ENCODE measurements around the gene KRT6A. TPM values are rescaled to one million over a fixed set of nuclear protein-coding genes. Genes with fewer than 3 reads are reported as not detected.
"Not testable (repeated sequence)": the region's sequence is repeated elsewhere in the genome, so short reads cannot be mapped to it uniquely, and the experiment has no call there.

The KRT6A gene
- total RNA-seq, 5 donors from 2014 or later (not counting 1 experiment from before 2014, with no cell fraction given), result not detected

- Histone ChIP-seq H3K4me1 (ENCODE audit: control insufficient read depth in 1 of 2, extremely low read depth in 1 of 2, insufficient read depth in 2 of 2, low read length in 2 of 2) (no peaks in the 10 kb centered on the region), H3K4me3 (ENCODE audit: control insufficient read depth in 1 of 2, extremely low read depth in 1 of 2, low read length in 1 of 2) (no peak overlapping the region), H3K9me3 (no peaks in the 10 kb centered on the region), H3K27me3 (replicated peaks in 1 of 2; ENCODE audit: control insufficient read depth in 2 of 2, extremely low read depth in 1 of 2, insufficient read depth in 2 of 2, low read length in 1 of 2) (peaks cover under 1 to 7% of the 10 kb centered on the region in 2 experiments), H3K27ac (ENCODE audit: low read length) (no peak overlapping the region), H3K36me3 (ENCODE audit: control insufficient read depth in 2 of 2, extremely low read depth in 1 of 2, insufficient read depth in 1 of 2, low read length in 1 of 2) (no peaks in the 10 kb centered on the region)
- Mint-ChIP-seq H3K27ac (no peak overlapping the region), H3K4me1 (peaks cover 0 to 2% (median 0%) of the 10 kb centered on the region in 3 donors), H3K27me3 (peaks cover 15 to 20% of the 10 kb centered on the region in 2 donors), H3K9me3 (no peaks in the 10 kb centered on the region), H3K36me3 (no peaks in the 10 kb centered on the region), H3K4me3 (no peak overlapping the region)
- ATAC-seq (replicated peaks in 1 of 4) (no peak), DNase-seq (no peak)
- CTCF ChIA-PET, result no interaction called here
- 9% methylated on average over 3 of the region's 3 CpGs for WGBS (ENCODE audit: insufficient coverage)
- POLR2A ChIA-PET, result no interaction called here
Observed at GRCh38 chr12:52448228-52448627, 44.8 kb downstream of the KRT6A start.

- H3K9me3 ChIP-seq; H3K36me3 ChIP-seq (ENCODE audit: control insufficient read depth in 2 of 2, extremely low read depth in 1 of 2, insufficient read depth in 1 of 2, low read length in 1 of 2); H3K9me3 Mint-ChIP-seq; ATAC-seq (replicated peaks in 1 of 4); H3K4me1 Mint-ChIP-seq; H3K27ac Mint-ChIP-seq; CTCF ChIA-PET; H3K4me3 ChIP-seq (ENCODE audit: control insufficient read depth in 1 of 2, extremely low read depth in 1 of 2, low read length in 1 of 2); DNase-seq; H3K27ac ChIP-seq (ENCODE audit: low read length); POLR2A ChIA-PET; H3K4me3 Mint-ChIP-seq; H3K4me1 ChIP-seq (ENCODE audit: control insufficient read depth in 1 of 2, extremely low read depth in 1 of 2, insufficient read depth in 2 of 2, low read length in 2 of 2); H3K36me3 Mint-ChIP-seq: not testable (repeated sequence)
- peaks cover 25 to 28% of the 10 kb centered on the region in 2 donors for H3K27me3 Mint-ChIP-seq
- 73% methylated on average over 2 of the region's 11 CpGs for WGBS (ENCODE audit: insufficient coverage)
- H3K27me3 ChIP-seq (replicated peaks in 1 of 2; ENCODE audit: control insufficient read depth in 2 of 2, extremely low read depth in 1 of 2, insufficient read depth in 2 of 2, low read length in 1 of 2), result peaks cover 8 to 11% of the 10 kb centered on the region in 2 experiments
Observed at GRCh38 chr12:52447196-52447595, 45.9 kb downstream of the KRT6A start.

GRCh38 chr12:52446367-52447045, 46.6 kb downstream of the KRT6A start:
- Mint-ChIP-seq H3K36me3 (no peaks in the 10 kb centered on the region), H3K9me3 (no peaks in the 10 kb centered on the region), H3K4me3 (no peak overlapping the region), H3K27me3 (peaks cover 28 to 29% of the 10 kb centered on the region in 2 donors), H3K4me1 (peaks cover 0 to 2% (median 0%) of the 10 kb centered on the region in 3 donors), H3K27ac (no peak overlapping the region)
- ATAC-seq (replicated peaks in 1 of 4), result no peak
- Histone ChIP-seq H3K27me3 (replicated peaks in 1 of 2; ENCODE audit: control insufficient read depth in 2 of 2, extremely low read depth in 1 of 2, insufficient read depth in 2 of 2, low read length in 1 of 2) (peaks cover 9 to 13% of the 10 kb centered on the region in 2 experiments), H3K36me3 (ENCODE audit: control insufficient read depth in 2 of 2, extremely low read depth in 1 of 2, insufficient read depth in 1 of 2, low read length in 1 of 2) (no peaks in the 10 kb centered on the region), H3K27ac (ENCODE audit: low read length) (no peak overlapping the region), H3K9me3 (no peaks in the 10 kb centered on the region), H3K4me1 (ENCODE audit: control insufficient read depth in 1 of 2, extremely low read depth in 1 of 2, insufficient read depth in 2 of 2, low read length in 2 of 2) (no peaks in the 10 kb centered on the region), H3K4me3 (ENCODE audit: control insufficient read depth in 1 of 2, extremely low read depth in 1 of 2, low read length in 1 of 2) (no peak overlapping the region)
- 89% methylated on average over 2 of the region's 6 CpGs for WGBS (ENCODE audit: insufficient coverage)
- ChIA-PET CTCF (no interaction called here), POLR2A (interaction anchor here in 1 of 2 donors (0.6 kb wide), 1 partner anchor 48 kb away, joined by 3 read pairs; no protein-coding TSS in a partner anchor)
- no peak for DNase-seq

GRCh38 chr12:52445876-52446275, 47.2 kb downstream of the KRT6A start:
- no peaks in the 10 kb centered on the region for H3K4me1 ChIP-seq (ENCODE audit: control insufficient read depth in 1 of 2, extremely low read depth in 1 of 2, insufficient read depth in 2 of 2, low read length in 2 of 2)
- Mint-ChIP-seq H3K9me3 (no peaks in the 10 kb centered on the region), H3K27me3 (peaks cover 32 to 34% of the 10 kb centered on the region in 2 donors), H3K4me1 (peaks cover 0 to 2% (median 0%) of the 10 kb centered on the region in 3 donors), H3K36me3 (no peaks in the 10 kb centered on the region), H3K27ac (no peak overlapping the region), H3K4me3 (no peak overlapping the region)
- ChIA-PET CTCF (no interaction called here), POLR2A (no interaction called here)
- no peaks in the 10 kb centered on the region for H3K36me3 ChIP-seq (ENCODE audit: control insufficient read depth in 2 of 2, extremely low read depth in 1 of 2, insufficient read depth in 1 of 2, low read length in 1 of 2)
- peaks cover 9 to 17% of the 10 kb centered on the region in 2 experiments for H3K27me3 ChIP-seq (replicated peaks in 1 of 2; ENCODE audit: control insufficient read depth in 2 of 2, extremely low read depth in 1 of 2, insufficient read depth in 2 of 2, low read length in 1 of 2)
- H3K27ac ChIP-seq (ENCODE audit: low read length), result no peak overlapping the region
- DNase-seq (no peak), ATAC-seq (replicated peaks in 1 of 4) (no peak)
- no peaks in the 10 kb centered on the region for H3K9me3 ChIP-seq
- H3K4me3 ChIP-seq (ENCODE audit: control insufficient read depth in 1 of 2, extremely low read depth in 1 of 2, low read length in 1 of 2), result no peak overlapping the region
- 27% methylated on average over 2 of the region's 3 CpGs for WGBS (ENCODE audit: insufficient coverage)

- Histone ChIP-seq H3K9me3 (no peaks in the 10 kb centered on the region), H3K36me3 (ENCODE audit: control insufficient read depth in 2 of 2, extremely low read depth in 1 of 2, insufficient read depth in 1 of 2, low read length in 1 of 2) (no peaks in the 10 kb centered on the region), H3K4me3 (ENCODE audit: control insufficient read depth in 1 of 2, extremely low read depth in 1 of 2, low read length in 1 of 2) (no peak overlapping the region), H3K27me3 (replicated peaks in 1 of 2; ENCODE audit: control insufficient read depth in 2 of 2, extremely low read depth in 1 of 2, insufficient read depth in 2 of 2, low read length in 1 of 2) (peaks cover 9 to 27% of the 10 kb centered on the region in 2 experiments), H3K4me1 (ENCODE audit: control insufficient read depth in 1 of 2, extremely low read depth in 1 of 2, insufficient read depth in 2 of 2, low read length in 2 of 2) (no peaks in the 10 kb centered on the region), H3K27ac (ENCODE audit: low read length) (no peak overlapping the region)
- no peak overlapping the region for H3K27ac Mint-ChIP-seq
- ChIA-PET POLR2A (no interaction called here), CTCF (no interaction called here)
- no peak overlapping the region for H3K4me3 Mint-ChIP-seq
- no peaks in the 10 kb centered on the region for H3K36me3 Mint-ChIP-seq
- WGBS (ENCODE audit: insufficient coverage), result 84% methylated on average over 2 of the region's 10 CpGs
- no peak for DNase-seq
- H3K4me1 Mint-ChIP-seq, result peaks cover 0 to 2% (median 0%) of the 10 kb centered on the region in 3 donors
- no peaks in the 10 kb centered on the region for H3K9me3 Mint-ChIP-seq
- peaks cover 37% of the 10 kb centered on the region in 2 donors for H3K27me3 Mint-ChIP-seq
- no peak for ATAC-seq (replicated peaks in 1 of 4)
Observed at GRCh38 chr12:52444647-52445595, 48.1 kb downstream of the KRT6A start.

GRCh38 chr12:52443966-52444365, 49.1 kb downstream of the KRT6A start:
- H3K27me3 ChIP-seq (replicated peaks in 1 of 2; ENCODE audit: control insufficient read depth in 2 of 2, extremely low read depth in 1 of 2, insufficient read depth in 2 of 2, low read length in 1 of 2), result peaks cover 9 to 36% of the 10 kb centered on the region in 2 experiments
- WGBS (ENCODE audit: insufficient coverage), result no CpG with 5 or more reads among the region's 3 CpGs
- no peaks in the 10 kb centered on the region for H3K9me3 Mint-ChIP-seq
- H3K36me3 ChIP-seq (ENCODE audit: control insufficient read depth in 2 of 2, extremely low read depth in 1 of 2, insufficient read depth in 1 of 2, low read length in 1 of 2), result no peaks in the 10 kb centered on the region
- POLR2A ChIA-PET, result no interaction called here
- no peaks in the 10 kb centered on the region for H3K4me1 ChIP-seq (ENCODE audit: control insufficient read depth in 1 of 2, extremely low read depth in 1 of 2, insufficient read depth in 2 of 2, low read length in 2 of 2)
- no peak for DNase-seq
- H3K27ac Mint-ChIP-seq, result no peak overlapping the region
- H3K27ac ChIP-seq (ENCODE audit: low read length), result no peak overlapping the region
- ATAC-seq (replicated peaks in 1 of 4), result no peak
- H3K4me1 Mint-ChIP-seq, result peaks cover 0 to 2% (median 0%) of the 10 kb centered on the region in 3 donors
- peaks cover 34 to 39% of the 10 kb centered on the region in 2 donors for H3K27me3 Mint-ChIP-seq
- no peaks in the 10 kb centered on the region for H3K36me3 Mint-ChIP-seq
- H3K9me3 ChIP-seq, result no peaks in the 10 kb centered on the region
- H3K4me3 Mint-ChIP-seq, result no peak overlapping the region
- CTCF ChIA-PET, result no interaction called here
- H3K4me3 ChIP-seq (ENCODE audit: control insufficient read depth in 1 of 2, extremely low read depth in 1 of 2, low read length in 1 of 2), result no peak overlapping the region
